ENCODE results near the gene CTNNA2. TPM values are rescaled to one million over a fixed set of nuclear protein-coding genes. Genes with fewer than 3 reads are reported as not detected.

Gene CTNNA2
- total RNA-seq, 1 experiment from 2014 or later: 0.54 TPM

DNA sequence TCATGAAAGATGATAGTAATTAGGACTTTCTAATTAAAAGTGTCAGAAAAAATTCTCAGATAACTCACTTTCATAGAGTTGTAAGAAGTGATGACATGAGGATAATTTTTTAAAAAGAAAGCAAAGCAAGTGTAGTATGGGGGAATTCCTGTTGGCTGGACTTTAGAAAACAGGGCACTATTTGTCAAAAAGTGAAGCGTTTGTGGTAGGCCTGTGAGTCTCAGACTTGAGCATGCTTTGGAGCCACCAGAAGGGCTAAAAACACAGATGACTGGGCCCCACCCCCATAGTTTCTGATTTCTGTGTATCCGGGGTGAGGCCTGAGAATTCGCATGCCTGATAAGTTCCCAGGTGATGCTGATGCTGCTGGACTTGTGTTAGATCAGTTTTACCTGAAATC is 1014.3 kb downstream of the CTNNA2 start:
- Histone ChIP-seq H3K4me3 (ENCODE audit: low read depth in 2 of 2, low read length in 2 of 2) (no peak overlapping the region), H3K4me1 (ENCODE audit: control insufficient read depth, insufficient read depth, low read length) (no peaks in the 10 kb centered on the region), H3K27ac (ENCODE audit: low read length) (no peak overlapping the region), H3K9me3 (ENCODE audit: control insufficient read depth, insufficient read depth, low read depth, low read length) (no peaks in the 10 kb centered on the region), H3K27me3 (ENCODE audit: control insufficient read depth, insufficient read depth, low read length) (no peaks in the 10 kb centered on the region), H3K36me3 (ENCODE audit: control insufficient read depth, insufficient read depth, low read length) (no peaks in the 10 kb centered on the region)
- CTCF ChIA-PET: no interaction called here
- DNase-seq (ENCODE audit: low read depth, low spot score) (no peak), ATAC-seq (no peak)
- in situ Hi-C loops (cut with HindIII; ENCODE audit: low pct_unique_long_range_greater_than_20kb, low sequenced_read_pairs): no loop called here
- TF ChIP-seq SIN3A (IDR thresholded peaks at IDR 0.05; ENCODE audit: borderline replicate concordance, insufficient read depth, low read depth, low read length): no peak
- TF ChIP-seq, protein P1, sequence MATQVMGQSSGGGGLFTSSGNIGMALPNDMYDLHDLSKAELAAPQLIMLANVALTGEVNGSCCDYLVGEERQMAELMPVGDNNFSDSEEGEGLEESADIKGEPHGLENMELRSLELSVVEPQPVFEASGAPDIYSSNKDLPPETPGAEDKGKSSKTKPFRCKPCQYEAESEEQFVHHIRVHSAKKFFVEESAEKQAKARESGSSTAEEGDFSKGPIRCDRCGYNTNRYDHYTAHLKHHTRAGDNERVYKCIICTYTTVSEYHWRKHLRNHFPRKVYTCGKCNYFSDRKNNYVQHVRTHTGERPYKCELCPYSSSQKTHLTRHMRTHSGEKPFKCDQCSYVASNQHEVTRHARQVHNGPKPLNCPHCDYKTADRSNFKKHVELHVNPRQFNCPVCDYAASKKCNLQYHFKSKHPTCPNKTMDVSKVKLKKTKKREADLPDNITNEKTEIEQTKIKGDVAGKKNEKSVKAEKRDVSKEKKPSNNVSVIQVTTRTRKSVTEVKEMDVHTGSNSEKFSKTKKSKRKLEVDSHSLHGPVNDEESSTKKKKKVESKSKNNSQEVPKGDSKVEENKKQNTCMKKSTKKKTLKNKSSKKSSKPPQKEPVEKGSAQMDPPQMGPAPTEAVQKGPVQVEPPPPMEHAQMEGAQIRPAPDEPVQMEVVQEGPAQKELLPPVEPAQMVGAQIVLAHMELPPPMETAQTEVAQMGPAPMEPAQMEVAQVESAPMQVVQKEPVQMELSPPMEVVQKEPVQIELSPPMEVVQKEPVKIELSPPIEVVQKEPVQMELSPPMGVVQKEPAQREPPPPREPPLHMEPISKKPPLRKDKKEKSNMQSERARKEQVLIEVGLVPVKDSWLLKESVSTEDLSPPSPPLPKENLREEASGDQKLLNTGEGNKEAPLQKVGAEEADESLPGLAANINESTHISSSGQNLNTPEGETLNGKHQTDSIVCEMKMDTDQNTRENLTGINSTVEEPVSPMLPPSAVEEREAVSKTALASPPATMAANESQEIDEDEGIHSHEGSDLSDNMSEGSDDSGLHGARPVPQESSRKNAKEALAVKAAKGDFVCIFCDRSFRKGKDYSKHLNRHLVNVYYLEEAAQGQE (IDR thresholded peaks at IDR 0.05; ENCODE audit: insufficient read depth in 1 of 2, low read depth in 2 of 2, low read length in 1 of 2): no peak
- TF ChIP-seq, protein P2, sequence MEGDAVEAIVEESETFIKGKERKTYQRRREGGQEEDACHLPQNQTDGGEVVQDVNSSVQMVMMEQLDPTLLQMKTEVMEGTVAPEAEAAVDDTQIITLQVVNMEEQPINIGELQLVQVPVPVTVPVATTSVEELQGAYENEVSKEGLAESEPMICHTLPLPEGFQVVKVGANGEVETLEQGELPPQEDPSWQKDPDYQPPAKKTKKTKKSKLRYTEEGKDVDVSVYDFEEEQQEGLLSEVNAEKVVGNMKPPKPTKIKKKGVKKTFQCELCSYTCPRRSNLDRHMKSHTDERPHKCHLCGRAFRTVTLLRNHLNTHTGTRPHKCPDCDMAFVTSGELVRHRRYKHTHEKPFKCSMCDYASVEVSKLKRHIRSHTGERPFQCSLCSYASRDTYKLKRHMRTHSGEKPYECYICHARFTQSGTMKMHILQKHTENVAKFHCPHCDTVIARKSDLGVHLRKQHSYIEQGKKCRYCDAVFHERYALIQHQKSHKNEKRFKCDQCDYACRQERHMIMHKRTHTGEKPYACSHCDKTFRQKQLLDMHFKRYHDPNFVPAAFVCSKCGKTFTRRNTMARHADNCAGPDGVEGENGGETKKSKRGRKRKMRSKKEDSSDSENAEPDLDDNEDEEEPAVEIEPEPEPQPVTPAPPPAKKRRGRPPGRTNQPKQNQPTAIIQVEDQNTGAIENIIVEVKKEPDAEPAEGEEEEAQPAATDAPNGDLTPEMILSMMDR (IDR thresholded peaks at IDR 0.05): no peak
- no peak for TF ChIP-seq TCF7L2 (IDR thresholded peaks at IDR 0.05; ENCODE audit: low read depth, low read length)
- no peak for TF ChIP-seq POLR2AphosphoS5 (IDR thresholded peaks at IDR 0.05; ENCODE audit: low read depth, low read length)
- BruUV-seq (replicated peaks): no TSS peak
- intact Hi-C loops (cut with micrococcal nuclease; ENCODE audit: unreplicated experiment): no loop called here
- POLR2A ChIA-PET: no interaction called here

GRCh38 chr2:80529466-80530165 is 1016.8 kb downstream of the CTNNA2 start:
- Histone ChIP-seq H3K27ac (ENCODE audit: low read length) (no peak overlapping the region), H3K4me3 (ENCODE audit: low read depth in 2 of 2, low read length in 2 of 2) (no peak overlapping the region), H3K9me3 (ENCODE audit: control insufficient read depth, insufficient read depth, low read depth, low read length) (no peaks in the 10 kb centered on the region), H3K27me3 (ENCODE audit: control insufficient read depth, insufficient read depth, low read length) (no peaks in the 10 kb centered on the region), H3K36me3 (ENCODE audit: control insufficient read depth, insufficient read depth, low read length) (no peaks in the 10 kb centered on the region), H3K4me1 (ENCODE audit: control insufficient read depth, insufficient read depth, low read length) (no peaks in the 10 kb centered on the region)
- TF ChIP-seq POLR2AphosphoS5 (IDR thresholded peaks at IDR 0.05; ENCODE audit: low read depth, low read length) (no peak), TCF7L2 (IDR thresholded peaks at IDR 0.05; ENCODE audit: low read depth, low read length) (no peak), SIN3A (IDR thresholded peaks at IDR 0.05; ENCODE audit: borderline replicate concordance, insufficient read depth, low read depth, low read length) (no peak)
- TF ChIP-seq, protein P2 (IDR thresholded peaks at IDR 0.05): no peak
- TF ChIP-seq, protein P1 (IDR thresholded peaks at IDR 0.05; ENCODE audit: insufficient read depth in 1 of 2, low read depth in 2 of 2, low read length in 1 of 2): no peak
- DNase-seq (ENCODE audit: low read depth, low spot score): no peak
- ATAC-seq: no peak
- no TSS peak for BruUV-seq (replicated peaks)
- intact Hi-C loops (cut with micrococcal nuclease; ENCODE audit: unreplicated experiment): no loop called here
- POLR2A ChIA-PET: no interaction called here
- CTCF ChIA-PET: no interaction called here
- in situ Hi-C loops (cut with HindIII; ENCODE audit: low pct_unique_long_range_greater_than_20kb, low sequenced_read_pairs): no loop called here

Measured in Panc1 (cell line).